Thyroid gland (tissue), 4 donors: ENCODE results near the gene ZNF700. TPM values are rescaled to one million over a fixed set of nuclear protein-coding genes. Genes with fewer than 3 reads are reported as not detected.
"Not testable (repeated sequence)": the region's sequence is repeated elsewhere in the genome, so short reads cannot be mapped to it uniquely, and the experiment has no call there.

Experiments used
- DNase-seq, 2 donors: peaks; one replicate each; pipeline ENCODE4 v3.0.0-alpha.2; 2019
- H3K27ac ChIP-seq, 3 donors: fragments of 200-600 bp; sonication (generic); 1 replicate in 2 of 3; 2 replicates in 1 of 3; pipeline ENCODE4 v1.5.1; 2016 to 2019; ENCODE audit warnings: mild to moderate bottlenecking in 1 of 3, moderate library complexity in 1 of 3
- H3K27me3 ChIP-seq: fragments of 200-600 bp; sonication (generic); one replicate; pipeline ENCODE4 v1.5.1; 2019
- H3K36me3 ChIP-seq, 2 donors: fragments of 200-600 bp; sonication (generic); one replicate each; pipeline ENCODE4 v1.5.1; 2016 to 2019
- H3K4me1 ChIP-seq, 2 donors: fragments of 200-600 bp; sonication (generic); one replicate each; pipeline ENCODE4 v1.5.1; 2017 to 2019
- H3K4me3 ChIP-seq, 3 donors: fragments of 200-600 bp; sonication (generic); replicated peaks in 1 of 3; 1 replicate in 2 of 3; 2 replicates in 1 of 3; pipeline ENCODE4 v1.5.1; 2016; ENCODE audit warnings: mild to moderate bottlenecking in 1 of 3
- H3K9me3 ChIP-seq: fragments of 200-600 bp; sonication (generic); one replicate; pipeline ENCODE4 v1.5.1; 2017
- POLR2A ChIP-seq, 2 donors: fragments of 450-650 bp; IDR thresholded peaks; one replicate each; pipeline ENCODE4 v1.6.1; 2017; ENCODE audit warnings: antibody characterized with exemption in 2 of 2, mild to moderate bottlenecking in 2 of 2, moderate library complexity in 1 of 2
- WGBS, 2 donors: methylation state at CpG; one replicate each; pipeline ENCODE4 v1.1.5; 2017; 5-methylcytosine and 5-hydroxymethylcytosine counted together
- intact Hi-C: fragments of 100-400 bp; cut with DNase I; formaldehyde crosslinking; loops from one replicate; pipeline ENCODE4 v1.15.1; 2023
- total RNA-seq, 4 donors: library from RNA; depleted of rRNA; stranded (reverse); fragments of >200 nt; gene quantifications; one replicate each; pipeline ENCODE4 v1.2.3, GENCODE V29; 2016
- TF ChIP-seq, protein P1 (sequence below), 6 experiments: fragments of 200-600 bp in 3 of 6; fragments of 450-650 bp in 3 of 6; sonication (generic) in 3 of 6; IDR thresholded peaks; one replicate each; pipeline ENCODE4 v1.5.1; 2016 to 2019; ENCODE audit warnings: antibody characterized with exemption in 6 of 6, mild to moderate bottlenecking in 2 of 6, inconsistent platforms in 1 of 6, moderate library complexity in 1 of 6

The ZNF700 gene
- total RNA-seq, 4 donors from 2014 or later = 10.9 to 23.1 (median 16.0) TPM

DNA sequence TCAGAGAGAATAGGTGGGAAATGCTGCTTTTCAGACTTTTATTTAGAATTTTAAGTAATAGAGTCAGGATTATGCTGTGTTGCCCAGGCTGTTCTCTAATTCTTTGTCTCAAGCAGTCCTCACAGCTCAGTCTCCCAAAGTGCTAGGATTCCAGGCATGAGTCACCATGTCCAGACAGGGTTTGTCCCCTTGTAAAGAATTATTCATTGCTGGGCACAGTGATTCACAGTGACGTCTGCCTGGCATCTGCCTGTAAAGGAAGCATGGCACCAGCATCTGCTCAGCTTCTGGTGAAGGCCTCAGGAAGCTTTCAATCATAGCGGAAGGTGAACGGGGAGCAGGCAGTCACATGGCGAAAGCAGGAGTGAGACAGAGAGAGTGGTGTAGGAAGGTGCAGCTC lies 57.6 kb downstream of the ZNF700 start:
- Histone ChIP-seq H3K36me3 (peaks cover 19 to 20% of the 10 kb centered on the region in 2 donors), H3K27me3 (no peaks in the 10 kb centered on the region), H3K4me3 (no peak overlapping the region), H3K9me3 (no peaks in the 10 kb centered on the region), H3K27ac (no peak overlapping the region), H3K4me1 (no peaks in the 10 kb centered on the region)
- no peak for TF ChIP-seq POLR2A (IDR thresholded peaks at IDR 0.05)
- TF ChIP-seq, protein P1, sequence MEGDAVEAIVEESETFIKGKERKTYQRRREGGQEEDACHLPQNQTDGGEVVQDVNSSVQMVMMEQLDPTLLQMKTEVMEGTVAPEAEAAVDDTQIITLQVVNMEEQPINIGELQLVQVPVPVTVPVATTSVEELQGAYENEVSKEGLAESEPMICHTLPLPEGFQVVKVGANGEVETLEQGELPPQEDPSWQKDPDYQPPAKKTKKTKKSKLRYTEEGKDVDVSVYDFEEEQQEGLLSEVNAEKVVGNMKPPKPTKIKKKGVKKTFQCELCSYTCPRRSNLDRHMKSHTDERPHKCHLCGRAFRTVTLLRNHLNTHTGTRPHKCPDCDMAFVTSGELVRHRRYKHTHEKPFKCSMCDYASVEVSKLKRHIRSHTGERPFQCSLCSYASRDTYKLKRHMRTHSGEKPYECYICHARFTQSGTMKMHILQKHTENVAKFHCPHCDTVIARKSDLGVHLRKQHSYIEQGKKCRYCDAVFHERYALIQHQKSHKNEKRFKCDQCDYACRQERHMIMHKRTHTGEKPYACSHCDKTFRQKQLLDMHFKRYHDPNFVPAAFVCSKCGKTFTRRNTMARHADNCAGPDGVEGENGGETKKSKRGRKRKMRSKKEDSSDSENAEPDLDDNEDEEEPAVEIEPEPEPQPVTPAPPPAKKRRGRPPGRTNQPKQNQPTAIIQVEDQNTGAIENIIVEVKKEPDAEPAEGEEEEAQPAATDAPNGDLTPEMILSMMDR (IDR thresholded peaks at IDR 0.05) = no peak
- WGBS, 2 donors = 93 to 94% methylated on average over 4 of the region's 4 CpGs
- no peak for DNase-seq
- intact Hi-C loops = loop anchor here (10.0 kb wide), 1 partner anchor 188 kb away; the partner anchor contains the start of gene ZNF491

DNA sequence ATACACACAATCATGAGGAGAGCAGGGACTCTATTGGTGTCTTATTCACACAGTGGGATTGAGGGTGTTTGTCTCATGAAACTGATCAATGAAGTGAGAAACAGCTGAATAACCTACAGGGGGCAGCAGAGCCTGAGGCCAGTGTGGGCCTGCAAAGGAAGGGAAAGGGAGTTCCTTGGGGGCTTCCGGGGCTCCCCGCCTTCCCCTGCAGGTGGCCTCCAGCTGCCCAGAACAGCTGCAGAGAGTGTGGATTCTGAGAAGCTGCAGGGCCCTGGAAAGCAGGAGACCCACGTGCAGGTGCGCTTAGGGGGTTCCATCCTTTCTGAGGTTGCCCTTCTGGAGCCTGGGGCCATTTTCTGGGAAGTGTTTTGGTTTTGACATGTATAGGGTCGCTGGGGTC lies 60.1 kb downstream of the ZNF700 start:
- TF ChIP-seq POLR2A (IDR thresholded peaks at IDR 0.05) = no peak
- TF ChIP-seq, protein P1 (IDR thresholded peaks at IDR 0.05) = peak in 2 of 6 experiments; percentile 6 to 26
- H3K36me3 ChIP-seq = no peaks in the 10 kb centered on the region
- no peaks in the 10 kb centered on the region for H3K4me1 ChIP-seq
- no peak overlapping the region for H3K4me3 ChIP-seq
- no peak overlapping the region for H3K27ac ChIP-seq
- no peak for DNase-seq
- no peaks in the 10 kb centered on the region for H3K9me3 ChIP-seq
- intact Hi-C loops = loop anchor here (5.0 to 10.0 kb wide), 2 partner anchors 103 to 190 kb away; partner anchors contain the start of gene ZNF491
- 21 to 33% methylated on average over 5 of the region's 5 CpGs for WGBS, 2 donors
- no peaks in the 10 kb centered on the region for H3K27me3 ChIP-seq

DNA sequence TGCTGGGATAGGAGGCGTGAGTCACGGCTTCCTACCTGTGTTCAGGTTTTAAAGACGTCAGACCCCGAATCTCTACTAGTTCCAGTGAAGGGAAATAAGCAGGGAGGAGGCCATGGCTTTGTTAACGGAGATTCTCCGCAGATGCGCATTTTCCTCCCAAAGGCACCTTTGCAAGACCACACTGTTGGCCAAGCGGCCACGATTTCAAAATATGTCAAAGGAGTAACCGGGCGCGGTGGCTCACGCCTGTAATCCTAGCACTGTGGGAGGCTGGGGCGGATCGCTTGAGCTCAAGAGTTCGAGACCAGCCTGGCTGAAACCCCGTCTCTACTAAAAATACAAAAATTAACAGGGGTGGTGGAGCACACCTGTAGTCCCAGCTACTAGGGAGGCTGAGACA lies 61.8 kb downstream of the ZNF700 start:
- H3K4me3 ChIP-seq = no peak overlapping the region
- H3K9me3 ChIP-seq = no peaks in the 10 kb centered on the region
- no peak overlapping the region for H3K27ac ChIP-seq
- no peaks in the 10 kb centered on the region for H3K27me3 ChIP-seq
- DNase-seq = peak in 1 of 2 donors; percentile 3
- H3K36me3 ChIP-seq = no peaks in the 10 kb centered on the region
- WGBS, 2 donors = 91 to 94% methylated on average over 17 of the region's 17 CpGs
- TF ChIP-seq POLR2A (IDR thresholded peaks at IDR 0.05) = no peak
- TF ChIP-seq, protein P1 (IDR thresholded peaks at IDR 0.05) = no peak
- H3K4me1 ChIP-seq = no peaks in the 10 kb centered on the region
- intact Hi-C loops = loop anchor here (2.0 to 10.0 kb wide), 3 partner anchors 22 to 192 kb away; partner anchors contain the start of genes ZNF491 and ZNF763

DNA sequence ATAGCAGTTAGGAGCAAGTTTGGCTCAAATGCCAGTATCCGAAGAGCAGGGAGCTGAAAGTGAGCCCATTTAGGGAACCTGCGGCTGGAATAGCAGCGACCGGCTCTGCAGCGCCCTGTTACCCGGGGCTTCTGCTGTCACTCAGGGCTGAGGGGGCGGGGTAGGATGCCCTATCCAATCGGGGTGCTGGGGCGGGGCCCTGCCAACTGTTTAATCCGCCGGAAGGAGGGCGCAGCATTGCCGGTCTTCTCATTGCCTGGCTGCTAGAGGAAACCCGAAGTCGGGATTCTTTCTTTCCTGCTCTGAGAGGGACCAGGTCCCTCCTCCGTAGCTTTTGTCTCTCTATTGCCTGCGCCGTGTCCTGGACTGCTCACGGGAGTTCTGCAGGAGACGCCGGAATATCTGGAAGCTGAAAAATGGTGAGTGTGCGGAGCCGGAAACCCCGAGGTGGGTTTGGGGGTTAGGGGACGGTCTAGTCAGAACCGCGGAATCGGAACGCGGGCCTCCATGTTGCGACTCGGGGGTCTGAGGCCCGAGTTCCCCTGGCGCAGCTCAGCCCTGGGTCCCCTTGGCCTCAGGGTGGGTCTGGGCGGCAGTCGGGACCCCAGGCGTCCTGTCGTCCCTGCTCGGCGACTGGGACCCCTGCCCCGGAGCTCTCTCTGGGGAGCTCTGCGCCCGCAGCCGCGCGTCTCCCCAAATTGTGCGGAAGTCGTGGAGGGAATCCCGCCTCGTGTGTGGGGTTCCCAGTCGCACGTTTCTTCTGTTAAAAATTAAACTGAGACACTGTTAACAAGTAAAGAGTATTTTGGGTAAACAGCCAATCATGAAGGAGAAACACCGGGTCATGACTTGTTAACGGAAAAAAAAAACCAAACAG lies 62.7 kb downstream of the ZNF700 start:
- Histone ChIP-seq H3K36me3 (no peaks in the 10 kb centered on the region), H3K9me3 (no peaks in the 10 kb centered on the region), H3K4me3 (peak overlapping the region; percentile 88 to 91 (median 90)), H3K4me1 (no peaks in the 10 kb centered on the region), H3K27me3 (no peaks in the 10 kb centered on the region), H3K27ac (peak overlapping the region; percentile 74 to 89 (median 87))
- DNase-seq = peak; percentile 99
- WGBS, 2 donors = 1% methylated on average over 40 to 48 of the region's 54 CpGs
- TF ChIP-seq POLR2A (IDR thresholded peaks at IDR 0.05) = peak in 1 of 2 donors; percentile 93
- TF ChIP-seq, protein P1 (IDR thresholded peaks at IDR 0.05) = no peak
- intact Hi-C loops = loop anchor here (2.0 to 10.0 kb wide), 4 partner anchors 23 to 193 kb away; partner anchors contain the start of genes ZNF491 and ZNF763

DNA sequence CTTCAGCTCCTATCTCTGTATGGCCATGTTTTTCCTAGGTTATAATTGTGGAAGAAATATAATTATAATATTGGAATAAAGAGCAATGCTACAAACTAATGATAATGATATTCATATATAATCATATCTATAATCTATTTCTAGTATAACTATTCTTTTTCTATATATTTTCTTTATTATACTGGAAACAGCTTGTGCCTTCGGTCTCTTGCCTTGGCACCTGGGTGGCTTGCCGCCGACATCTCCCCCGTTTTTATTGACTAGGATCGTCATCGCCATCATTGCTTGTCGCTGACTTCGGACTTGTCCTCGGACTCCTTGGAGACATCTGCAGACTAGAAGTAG lies 64.2 kb downstream of the ZNF700 start:
- WGBS, 2 donors = 72 to 76% methylated on average over 9 of the region's 9 CpGs
- Histone ChIP-seq H3K36me3 (no peaks in the 10 kb centered on the region), H3K4me3 (no peak overlapping the region), H3K27me3 (no peaks in the 10 kb centered on the region), H3K4me1 (no peaks in the 10 kb centered on the region), H3K27ac (peak overlapping the region in 1 of 3 donors; percentile 89), H3K9me3 (no peaks in the 10 kb centered on the region)
- intact Hi-C loops = loop anchor here (2.0 to 10.0 kb wide), 3 partner anchors 66 to 194 kb away; partner anchors contain the start of gene ZNF491
- peak in 1 of 2 donors; percentile 13 for DNase-seq
- TF ChIP-seq, protein P1 (IDR thresholded peaks at IDR 0.05) = no peak
- TF ChIP-seq POLR2A (IDR thresholded peaks at IDR 0.05) = no peak

DNA sequence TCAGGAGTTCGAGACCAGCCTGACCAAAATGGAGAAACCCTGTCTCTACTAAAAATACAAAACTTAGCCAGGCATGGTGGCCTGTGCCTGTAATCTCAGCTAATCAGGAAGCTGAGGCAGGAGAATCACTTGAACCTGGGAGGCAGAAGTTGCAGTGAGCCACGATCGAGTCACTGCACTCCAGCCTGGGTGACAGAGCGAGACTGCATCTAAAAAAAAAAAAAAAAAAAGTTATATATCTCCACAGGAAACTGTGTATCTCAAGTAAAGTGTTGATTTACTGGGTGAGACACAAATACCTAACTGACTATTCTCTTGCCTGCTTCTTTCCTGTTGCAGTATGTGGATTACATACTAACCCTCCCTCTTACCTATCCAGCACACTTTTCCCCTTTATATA lies 67.0 kb downstream of the ZNF700 start:
- DNase-seq, intact Hi-C loops, H3K27me3 ChIP-seq, H3K27ac ChIP-seq, H3K36me3 ChIP-seq, H3K9me3 ChIP-seq, H3K4me3 ChIP-seq, H3K4me1 ChIP-seq: not testable (repeated sequence)
- WGBS, 2 donors = 70 to 78% methylated on average over 4 of the region's 4 CpGs
